GM12892 (cell line): ENCODE data around the gene SNCA.

Source experiments
- DNase-seq: peaks from one replicate; pipeline ENCODE4 v3.0.0; 2011; ENCODE audit not compliant: insufficient read length
- FAIRE-seq: peaks from 2 replicates; lab custom pipeline; 2011; peaks lifted over from hg19 to GRCh38; lab: Jason Lieb, UNC
- POLR2A ChIP-seq: IDR thresholded peaks from 2 replicates; pipeline ENCODE4 v1.6.1; 2011; ENCODE audit warnings: low read depth, low read length, control low read depth
- POLR2AphosphoS5 ChIP-seq: IDR thresholded peaks from 2 replicates; pipeline ENCODE4 v1.6.1; 2011; ENCODE audit warnings: low read depth, low read length, control low read depth
- TAF1 ChIP-seq: IDR thresholded peaks from 2 replicates; pipeline ENCODE4 v1.6.1; 2011; ENCODE audit warnings: low read depth, mild to moderate bottlenecking, control low read depth, low read length, borderline replicate concordance

The SNCA gene

GRCh38 chr4:89807441-89808140 is 29.4 kb downstream of the SNCA start:
- DNase-seq (no peak), FAIRE-seq (no peak)
- no peak for TF ChIP-seq POLR2A
- TF ChIP-seq TAF1 = no peak
- no peak for TF ChIP-seq POLR2AphosphoS5

DNA sequence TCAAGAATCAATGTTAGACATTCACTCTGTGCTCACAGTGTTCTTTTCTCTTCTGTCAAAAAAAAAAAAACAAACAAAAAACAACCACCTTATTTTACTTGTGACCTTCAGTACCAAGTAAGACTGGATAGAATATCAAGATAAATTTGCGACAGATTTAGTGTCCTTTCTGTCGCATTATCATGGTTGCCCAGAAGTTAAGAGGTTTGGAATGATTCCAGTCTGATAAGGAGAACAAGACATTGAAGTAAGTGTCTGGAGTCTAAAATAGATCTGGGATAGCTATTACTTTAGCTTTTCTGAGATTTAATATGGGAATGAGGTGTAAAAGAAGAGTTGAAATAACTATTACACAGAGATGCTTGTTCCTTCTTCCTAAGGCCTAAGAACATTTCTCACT is 31.7 kb downstream of the SNCA start:
- FAIRE-seq = no peak
- TF ChIP-seq TAF1 (no peak), POLR2AphosphoS5 (no peak), POLR2A (no peak)
- DNase-seq = no peak

GRCh38 chr4:89803915-89804314 is 33.0 kb downstream of the SNCA start:
- TF ChIP-seq POLR2AphosphoS5 (no peak), POLR2A (no peak), TAF1 (no peak)
- no peak for FAIRE-seq
- no peak for DNase-seq

GRCh38 chr4:89803036-89803435 is 33.9 kb downstream of the SNCA start:
- no peak for TF ChIP-seq POLR2AphosphoS5
- TF ChIP-seq POLR2A = no peak
- no peak for TF ChIP-seq TAF1
- FAIRE-seq (no peak), DNase-seq (no peak)

- TF ChIP-seq TAF1 (no peak), POLR2A (no peak), POLR2AphosphoS5 (no peak)
- FAIRE-seq (no peak), DNase-seq (no peak)
Observed at GRCh38 chr4:89800527-89801103, 36.3 kb downstream of the SNCA start.

GRCh38 chr4:89800012-89800516 is 36.9 kb downstream of the SNCA start:
- DNase-seq (no peak), FAIRE-seq (no peak)
- TF ChIP-seq TAF1 = no peak
- TF ChIP-seq POLR2AphosphoS5 = no peak
- no peak for TF ChIP-seq POLR2A

- TF ChIP-seq TAF1 (no peak), POLR2A (no peak), POLR2AphosphoS5 (no peak)
- FAIRE-seq = no peak
- DNase-seq = no peak
Observed at GRCh38 chr4:89799071-89799470, 37.9 kb downstream of the SNCA start.

DNA sequence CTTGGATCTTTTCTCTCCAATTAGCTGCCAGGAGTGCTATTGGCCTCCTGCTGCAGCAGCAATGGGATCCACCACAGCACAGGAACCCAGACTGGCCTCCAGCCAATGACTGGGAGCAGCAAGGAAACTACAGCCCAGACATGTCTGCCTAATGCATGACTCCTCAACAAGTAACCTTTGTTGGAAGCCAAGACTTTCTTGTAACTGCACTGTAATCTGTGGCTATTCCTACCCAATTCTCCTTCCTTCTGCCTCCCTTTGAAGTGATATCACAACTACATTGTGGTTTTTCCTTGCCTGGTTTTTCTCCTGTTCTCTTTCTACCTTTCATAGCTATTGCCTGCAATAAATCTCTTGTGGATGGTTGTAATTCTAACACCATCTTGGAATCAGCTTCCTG is 39.8 kb downstream of the SNCA start:
- no peak for FAIRE-seq
- TF ChIP-seq POLR2AphosphoS5 = no peak
- no peak for TF ChIP-seq POLR2A
- TF ChIP-seq TAF1 = no peak
- DNase-seq = no peak

DNA sequence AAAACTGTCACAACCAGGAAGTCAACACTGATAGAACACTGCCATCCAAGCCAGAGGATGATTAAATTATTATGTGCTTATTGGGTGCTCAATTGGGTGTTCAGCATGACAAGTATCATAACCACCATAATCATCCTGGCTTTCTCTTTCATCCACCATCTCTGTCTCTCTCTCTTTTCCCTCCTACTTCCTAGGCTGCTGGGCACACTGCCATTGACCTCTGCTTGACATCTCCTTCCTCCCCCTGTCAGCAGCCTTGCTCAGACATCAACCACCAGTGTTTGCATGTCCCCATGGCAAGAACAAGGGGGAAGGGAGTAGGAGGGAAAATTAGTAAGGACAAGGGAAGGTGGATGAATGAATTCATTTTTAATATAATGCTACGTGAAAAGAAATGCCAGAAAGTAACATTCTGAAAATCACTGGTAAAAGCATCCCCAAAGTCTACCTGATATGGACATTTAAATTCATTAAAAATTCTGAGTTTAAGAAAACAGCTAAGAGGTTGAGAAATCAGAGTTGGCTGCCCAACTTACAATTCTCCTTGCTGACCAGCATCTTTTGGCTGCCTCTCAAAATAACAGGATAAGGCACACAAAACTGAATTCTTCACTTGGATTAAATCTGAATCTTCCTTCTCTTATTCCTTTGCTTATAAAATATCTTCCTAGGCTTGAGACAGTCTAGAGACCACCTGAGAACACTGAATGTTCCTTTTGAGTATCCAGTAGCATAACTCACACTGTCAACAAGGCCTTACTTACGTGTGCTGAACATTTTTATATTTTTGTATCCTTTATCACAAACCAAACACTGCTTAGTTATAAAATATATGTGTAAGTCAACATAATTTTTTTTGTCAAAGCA is 48.5 kb downstream of the SNCA start:
- FAIRE-seq = no peak
- DNase-seq = no peak
- TF ChIP-seq POLR2AphosphoS5 = no peak
- TF ChIP-seq POLR2A = no peak
- TF ChIP-seq TAF1 = no peak

DNA sequence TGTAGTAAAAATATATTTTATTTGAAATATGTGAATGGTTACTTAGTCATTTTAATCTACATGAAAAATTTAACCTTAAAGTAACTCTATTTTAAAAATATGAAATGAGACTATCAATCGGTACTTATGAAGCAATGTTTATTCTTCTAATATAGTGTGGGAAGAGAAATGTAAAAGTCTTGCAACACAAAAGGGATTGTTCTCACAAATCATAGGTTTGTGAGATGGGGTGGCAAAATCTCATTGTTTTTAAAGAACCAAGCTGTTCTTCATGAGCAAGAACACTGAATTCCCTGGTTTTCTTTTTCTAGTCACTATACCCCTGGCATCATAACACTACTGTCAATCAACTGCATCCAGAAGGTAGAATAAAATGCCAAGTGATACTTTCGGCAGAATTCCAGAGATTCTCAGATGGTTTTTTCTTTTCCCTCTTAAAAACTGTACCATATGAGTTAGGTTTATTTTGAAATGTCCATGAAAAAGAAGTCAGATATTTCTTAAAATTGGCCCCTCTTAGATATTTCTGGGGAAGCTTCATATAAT is 52.2 kb downstream of the SNCA start:
- FAIRE-seq = no peak

DNA sequence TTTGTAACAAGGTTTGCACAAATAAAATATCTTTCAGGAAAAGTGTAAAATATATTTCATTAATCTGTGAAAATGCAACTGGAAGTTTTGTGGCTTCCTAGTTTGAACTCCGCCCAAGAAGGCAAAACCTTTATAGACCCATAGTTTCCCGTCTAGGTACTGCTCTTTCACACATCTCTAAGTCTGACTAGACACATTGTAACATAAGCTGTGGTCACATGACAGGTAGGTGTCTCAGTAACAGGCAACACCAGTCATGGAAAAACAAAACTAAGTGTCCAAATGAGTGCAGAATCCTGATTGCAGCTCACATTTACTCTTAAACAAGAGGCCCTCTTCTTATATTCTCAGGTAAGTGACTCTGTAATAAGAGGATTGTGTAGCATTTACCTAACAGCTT is 55.6 kb downstream of the SNCA start:
- no peak for TF ChIP-seq TAF1
- no peak for TF ChIP-seq POLR2A
- TF ChIP-seq POLR2AphosphoS5 = no peak
- FAIRE-seq = no peak
- no peak for DNase-seq

More for the DNA sequence above, 52.2 kb downstream of the SNCA start:
- TF ChIP-seq TAF1 (no peak), POLR2AphosphoS5 (no peak), POLR2A (no peak)
- no peak for DNase-seq
